Stimulated activated CD4-positive, alpha-beta T cell treated with anti-CD3 and anti-CD28 coated beads, Interleukin-4, amount 100 ng/mL, for 24 hours (primary cell): Measurements from ENCODE around the gene PRKAB1.
"Not testable (repeated sequence)": the region's sequence is repeated elsewhere in the genome, so short reads cannot be mapped to it uniquely, and the experiment has no call there.

Experiments used
- DNase-seq: peaks from one replicate; pipeline ENCODE4 v3.0.0-alpha.2; 2020

The PRKAB1 gene, protein sequence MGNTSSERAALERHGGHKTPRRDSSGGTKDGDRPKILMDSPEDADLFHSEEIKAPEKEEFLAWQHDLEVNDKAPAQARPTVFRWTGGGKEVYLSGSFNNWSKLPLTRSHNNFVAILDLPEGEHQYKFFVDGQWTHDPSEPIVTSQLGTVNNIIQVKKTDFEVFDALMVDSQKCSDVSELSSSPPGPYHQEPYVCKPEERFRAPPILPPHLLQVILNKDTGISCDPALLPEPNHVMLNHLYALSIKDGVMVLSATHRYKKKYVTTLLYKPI

DNA sequence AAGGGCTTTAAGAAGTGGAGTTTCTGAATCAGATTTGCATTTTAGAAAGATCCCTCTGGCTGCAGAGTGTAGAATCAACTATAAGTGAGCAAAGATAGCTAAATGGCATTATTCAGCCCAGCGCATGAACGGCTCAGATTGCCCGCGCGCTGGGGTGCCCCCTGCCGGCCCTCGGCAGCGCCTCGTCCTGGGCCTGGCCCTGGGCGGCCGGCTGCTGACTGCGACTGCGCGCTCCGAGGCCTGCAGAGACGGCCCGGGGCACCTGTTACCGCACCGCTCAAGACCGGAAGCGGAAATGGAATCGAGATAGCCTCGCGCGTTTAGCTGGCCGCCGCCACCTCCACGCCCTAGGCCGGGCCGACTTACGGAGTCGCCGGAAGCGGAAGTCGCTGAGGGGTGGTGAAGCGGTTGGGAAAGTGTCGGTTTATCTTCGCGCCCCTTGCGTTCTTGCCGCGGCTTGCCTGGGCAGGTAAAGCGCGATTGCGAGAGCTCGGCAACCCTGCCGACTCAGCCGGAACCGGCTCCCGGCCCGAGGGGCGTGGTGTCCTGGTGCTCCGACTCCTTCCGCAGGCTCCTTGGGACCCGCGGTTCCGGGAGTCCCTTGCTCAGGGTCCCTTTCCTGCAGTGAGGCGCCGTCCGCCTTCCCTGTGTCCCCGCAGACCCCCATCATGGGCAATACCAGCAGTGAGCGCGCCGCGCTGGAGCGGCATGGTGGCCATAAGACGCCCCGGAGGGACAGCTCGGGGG, at the start of gene PRKAB1:
Gene PRKAB1, plus strand, starts transcription at position 557 of the 747 bp plus-strand sequence. Its CDS starts 112 bp downstream, at position 669.
- peak; percentile 96 for DNase-seq

DNA sequence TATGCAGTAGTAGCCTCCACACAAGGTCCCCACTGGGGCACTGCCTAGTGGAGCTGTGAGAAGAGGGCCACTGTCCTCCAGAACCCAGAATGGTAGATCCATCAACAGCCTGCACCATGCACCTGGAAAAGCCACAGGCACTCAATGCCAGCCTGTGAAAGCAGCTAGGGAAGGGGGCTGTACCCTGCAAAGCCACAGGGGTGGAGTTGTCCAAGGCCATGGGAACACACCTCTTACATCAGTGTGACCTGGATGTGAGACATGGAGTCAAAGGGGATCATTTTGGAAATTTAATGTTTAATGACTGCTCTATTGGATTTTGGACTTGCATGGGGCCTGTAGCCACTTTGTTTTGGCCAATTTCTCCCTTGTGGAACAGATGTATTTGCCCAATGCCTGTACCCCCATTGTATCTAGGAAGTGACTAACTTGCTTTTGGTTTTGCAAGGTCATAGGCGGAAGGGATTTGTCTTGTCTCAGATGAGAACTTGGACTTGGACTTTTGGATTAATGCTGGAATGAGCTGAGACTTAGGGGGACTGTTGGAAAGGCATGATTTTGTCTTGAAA, 49.5 kb upstream of the PRKAB1 start:
- not testable (repeated sequence) for DNase-seq

DNA sequence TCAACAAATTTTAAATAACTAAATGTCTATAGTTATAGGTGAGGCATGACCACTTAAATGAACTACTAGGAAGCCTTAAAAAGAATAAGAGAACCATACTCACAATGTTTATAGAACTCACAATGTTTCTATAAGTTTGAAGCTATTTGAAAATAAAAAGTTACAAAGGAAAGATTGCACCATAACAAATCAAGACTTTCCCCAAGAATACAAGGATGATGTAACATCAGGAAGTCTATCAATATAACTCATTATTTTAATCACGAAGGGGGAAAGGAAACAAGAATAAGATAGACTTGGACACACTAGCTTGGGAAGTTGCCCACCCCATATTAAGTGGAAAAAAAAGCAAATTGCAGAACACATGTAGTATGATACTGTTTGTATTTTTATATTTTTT, 47.4 kb upstream of the PRKAB1 start:
- DNase-seq, result no peak

DNA sequence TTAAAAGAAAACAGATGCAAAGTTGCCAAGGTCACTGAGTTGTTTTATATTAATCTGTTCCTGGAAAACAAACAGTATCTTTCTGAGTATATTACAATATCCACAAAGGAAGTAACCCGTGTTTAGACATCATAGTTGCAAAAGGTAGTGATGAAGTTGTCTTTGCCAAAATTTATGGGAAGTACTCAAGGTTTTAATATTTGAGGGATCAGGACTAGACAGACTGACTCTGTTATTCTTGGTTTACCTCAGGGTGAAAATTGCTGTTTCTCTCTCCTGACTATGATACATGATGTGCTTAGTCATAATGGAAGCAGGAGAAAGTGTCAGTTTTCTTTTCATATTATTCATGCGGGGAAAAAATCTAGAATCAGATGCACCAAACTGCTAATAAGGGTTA, 46.1 kb upstream of the PRKAB1 start:
- DNase-seq, result no peak

DNA sequence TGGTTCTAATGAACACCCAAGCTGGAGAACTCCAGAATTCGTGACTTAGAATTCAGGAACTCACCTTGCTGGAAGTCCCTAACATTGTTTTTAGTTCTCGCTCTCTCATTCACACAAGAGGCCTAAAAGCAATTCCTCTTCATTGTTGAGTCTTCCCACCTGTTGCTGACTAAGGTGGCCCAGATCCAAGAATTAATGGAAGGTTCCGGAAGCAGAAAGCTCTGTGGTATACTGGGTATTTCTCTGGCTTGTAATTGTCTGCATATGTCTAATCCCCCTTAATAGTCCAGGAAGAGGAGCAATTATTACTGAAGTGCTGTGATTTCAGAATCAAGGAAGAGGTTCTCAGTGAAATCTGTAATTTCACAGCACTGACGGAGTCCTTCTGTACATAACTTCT, 43.0 kb upstream of the PRKAB1 start:
- no peak for DNase-seq

DNA sequence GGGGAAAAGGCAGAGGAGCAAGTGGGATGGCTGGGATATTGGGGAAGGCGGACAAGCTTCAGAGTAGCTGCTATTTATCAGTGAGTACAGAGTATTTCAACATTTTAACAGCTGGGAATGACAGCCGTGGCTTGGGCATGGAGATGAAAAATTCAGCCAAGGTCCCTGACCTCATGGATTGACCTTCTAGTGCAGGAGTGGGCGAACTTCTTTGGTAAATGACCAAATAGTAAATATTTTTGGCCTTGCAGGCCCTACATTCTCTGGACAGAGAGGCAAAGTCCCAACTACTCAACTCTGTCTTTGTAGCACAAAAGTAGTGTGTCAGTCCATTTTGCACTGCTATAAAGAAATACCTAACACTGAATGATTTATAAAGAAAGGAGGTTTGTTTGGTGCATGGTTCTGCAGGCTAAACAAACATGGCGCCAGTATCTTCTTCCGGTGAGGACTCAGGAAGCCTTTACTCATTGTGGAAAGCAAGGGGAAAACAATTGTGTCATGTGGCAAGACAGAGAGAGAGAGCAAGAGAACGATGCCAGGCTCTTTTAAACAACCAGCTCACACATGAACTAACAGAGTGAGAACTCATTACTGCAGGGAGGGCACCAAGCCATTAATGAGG, 40.8 kb upstream of the PRKAB1 start:
- DNase-seq, result no peak

DNA sequence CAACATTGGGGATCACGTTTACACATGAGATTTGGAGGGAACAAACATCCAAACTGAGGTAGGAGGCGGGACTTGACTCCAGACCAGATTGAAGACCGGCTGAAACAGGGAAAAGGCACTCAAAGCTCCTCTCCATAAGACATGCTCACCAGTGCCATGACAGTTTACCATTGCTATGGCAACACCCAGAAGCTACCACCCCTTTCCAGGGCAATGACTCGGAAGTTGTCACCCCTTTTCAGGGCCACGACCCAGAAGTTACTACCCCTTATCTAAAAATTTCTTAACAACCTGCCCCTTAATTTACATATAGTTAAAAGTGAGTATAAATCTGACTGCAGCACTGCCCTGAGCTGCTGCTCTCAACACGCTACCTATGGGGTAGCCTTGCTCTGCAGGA, 40.2 kb upstream of the PRKAB1 start:
- DNase-seq, result no peak

DNA sequence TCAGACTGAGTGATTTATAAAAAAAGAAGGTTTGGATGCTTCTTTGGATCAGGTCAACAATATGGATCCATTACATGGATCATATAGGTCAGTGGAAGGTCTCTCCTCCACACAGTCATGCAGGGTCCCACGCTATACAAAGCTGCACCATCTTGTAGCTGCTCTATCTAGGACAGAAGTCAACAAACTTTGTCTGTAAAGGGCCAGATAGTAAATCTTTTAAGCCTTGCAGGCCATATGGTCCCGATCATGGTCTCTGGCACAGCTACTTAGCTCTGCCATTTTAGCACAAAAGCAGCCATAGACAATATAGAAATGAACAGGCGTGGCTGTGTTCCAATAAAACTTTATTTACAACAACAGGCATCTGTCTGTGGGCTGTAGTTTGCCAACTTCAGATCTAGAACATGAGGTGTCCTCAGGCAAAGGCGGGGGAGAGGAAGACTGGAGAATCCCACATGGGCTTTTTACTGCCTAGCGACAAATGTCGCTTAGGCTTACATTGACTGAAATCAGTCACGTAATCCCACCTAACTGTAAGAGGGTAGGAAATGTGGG, 37.6 kb upstream of the PRKAB1 start:
- DNase-seq, result no peak

DNA sequence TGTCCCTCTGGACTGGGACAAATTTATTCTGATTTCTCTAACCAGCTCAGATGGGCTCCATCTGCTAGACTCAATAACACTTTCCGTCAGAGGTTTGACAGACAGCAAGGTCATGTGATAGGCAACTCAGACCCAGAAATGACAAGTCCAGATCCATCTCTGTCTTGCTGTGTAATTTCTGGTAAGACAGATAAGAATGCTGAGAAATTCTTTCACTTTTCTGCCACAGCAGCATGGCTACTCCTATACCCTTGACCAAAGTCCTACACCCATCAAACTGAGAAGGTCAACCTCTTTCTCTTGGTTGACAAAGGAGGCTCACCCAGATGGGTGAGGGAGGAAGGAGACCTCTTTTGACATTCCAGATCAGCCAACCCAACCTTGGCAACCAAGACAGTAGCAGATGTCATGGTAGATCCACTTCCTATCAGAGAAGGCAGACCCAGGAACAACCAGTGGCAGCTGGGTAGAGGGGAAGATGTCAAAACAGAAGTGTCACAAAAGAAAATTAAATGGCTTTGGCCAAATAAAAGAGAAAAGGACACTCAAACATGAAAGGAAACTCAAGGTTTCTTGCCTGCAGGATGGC, 36.9 kb upstream of the PRKAB1 start:
- no peak for DNase-seq

DNA sequence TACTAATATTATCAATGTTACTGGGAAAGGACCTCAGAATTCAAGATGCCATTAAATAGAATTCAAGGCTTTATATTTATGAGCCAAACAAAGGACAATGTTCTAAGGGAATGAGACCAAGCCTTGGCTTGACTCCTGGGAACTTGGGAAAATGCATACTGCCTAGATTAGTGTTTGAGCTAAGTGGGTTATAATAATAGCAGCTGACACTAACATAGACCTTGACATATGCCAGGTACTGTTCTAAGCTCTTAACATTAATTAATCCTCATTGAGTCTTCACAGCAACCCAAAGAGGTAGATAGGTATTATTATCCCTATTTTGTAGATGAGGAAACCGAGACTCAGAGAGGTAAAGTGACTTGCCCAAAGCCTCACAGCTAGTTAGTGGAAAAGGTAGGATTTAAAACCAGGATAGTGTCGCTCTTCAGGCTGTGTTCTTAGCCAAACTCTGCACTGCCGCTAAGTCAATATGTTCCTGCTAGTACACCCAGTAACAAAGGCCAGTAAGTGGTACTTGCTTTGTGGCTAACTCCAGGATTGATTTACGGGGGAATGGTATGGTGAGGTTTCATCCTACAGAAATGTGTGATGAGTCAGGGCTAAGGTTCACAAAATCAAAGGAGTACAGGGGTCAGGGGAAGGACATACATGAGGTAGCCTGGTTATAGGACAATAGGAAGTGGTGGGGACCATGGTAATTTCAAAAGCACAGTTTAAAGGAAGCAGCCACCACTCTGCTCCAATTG, 35.8 kb upstream of the PRKAB1 start:
- DNase-seq, result no peak

DNA sequence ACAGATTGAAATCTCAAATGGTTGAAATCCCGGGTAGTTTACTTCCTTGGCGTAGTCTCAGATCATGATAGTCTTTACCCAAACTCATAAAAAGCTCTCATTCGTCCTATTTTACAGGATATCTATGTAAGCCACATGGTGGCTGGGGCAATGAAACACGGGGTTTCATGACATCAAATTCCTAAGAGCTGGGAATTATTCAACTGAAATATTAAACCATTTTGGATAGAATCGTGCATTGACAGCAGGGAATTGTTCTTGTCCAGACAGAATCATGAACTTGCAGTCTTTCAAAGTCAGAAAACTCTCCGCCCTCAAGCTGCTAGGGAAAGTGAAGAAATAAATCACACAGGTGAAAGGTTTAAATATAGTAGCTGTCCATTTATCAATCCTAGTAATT, 33.2 kb upstream of the PRKAB1 start:
- no peak for DNase-seq

DNA sequence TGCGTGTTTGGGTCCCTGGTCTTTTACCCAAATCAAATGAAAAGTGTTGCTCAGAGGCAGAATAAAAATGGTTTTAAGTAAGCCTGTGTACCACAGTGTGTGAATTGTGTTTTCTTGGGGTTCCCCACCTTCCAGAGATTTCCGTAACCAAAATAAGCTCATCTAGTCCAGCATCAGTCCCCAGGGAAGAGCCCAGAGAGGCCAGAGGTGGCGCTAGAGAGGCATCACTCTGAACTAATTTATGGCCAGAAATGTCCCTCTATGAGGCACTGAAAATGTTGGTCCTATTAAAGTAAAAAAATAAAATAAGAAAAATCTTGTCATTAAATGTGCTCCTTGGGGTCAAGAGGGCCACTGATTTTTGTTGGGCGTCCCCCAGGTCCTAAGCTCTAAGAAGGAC, 24.9 kb upstream of the PRKAB1 start:
- no peak for DNase-seq

DNA sequence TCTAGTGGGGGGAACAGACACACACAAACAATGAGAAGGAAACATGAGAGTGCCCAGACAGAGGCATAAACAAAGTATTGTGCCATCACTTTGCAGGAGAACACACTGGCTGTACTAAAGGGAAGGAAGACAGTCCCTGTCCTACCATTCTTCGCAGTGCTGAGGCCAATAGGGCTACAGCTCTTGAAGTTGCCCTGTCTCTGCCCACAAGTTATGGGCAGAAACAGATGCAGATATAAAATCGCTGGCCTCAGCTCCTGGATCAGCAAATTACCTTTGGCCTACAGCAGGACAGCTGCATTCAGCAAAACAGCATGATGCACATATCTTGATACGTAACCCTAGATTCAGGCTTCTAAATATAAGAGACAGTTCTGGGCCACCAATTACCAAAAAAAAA, 23.0 kb upstream of the PRKAB1 start:
- DNase-seq, result no peak

DNA sequence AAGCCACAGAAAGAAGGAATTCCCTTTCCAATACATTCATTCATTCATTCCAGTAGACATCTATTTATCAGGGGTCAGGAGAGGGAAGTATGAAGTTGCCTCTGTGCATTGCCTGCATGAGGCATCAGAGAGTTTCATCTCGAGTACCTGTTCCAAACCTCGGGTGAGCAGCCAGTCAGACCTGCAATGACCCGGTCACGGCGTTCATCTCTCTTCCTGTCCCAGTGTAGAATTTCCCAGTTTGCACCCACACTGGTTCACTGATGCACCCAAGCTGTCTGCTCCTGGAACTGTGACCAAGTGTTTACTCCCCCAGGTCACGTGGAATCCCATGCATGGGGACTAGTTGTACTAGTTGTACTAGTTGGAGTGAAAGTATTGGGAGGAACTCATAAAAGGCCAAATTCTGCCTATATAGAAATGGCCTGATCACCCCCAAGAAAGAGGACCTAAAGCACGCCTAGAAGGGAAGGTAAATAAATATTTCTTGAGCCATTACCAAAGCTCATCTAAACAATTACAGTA, 22.3 kb upstream of the PRKAB1 start:
- no peak for DNase-seq

DNA sequence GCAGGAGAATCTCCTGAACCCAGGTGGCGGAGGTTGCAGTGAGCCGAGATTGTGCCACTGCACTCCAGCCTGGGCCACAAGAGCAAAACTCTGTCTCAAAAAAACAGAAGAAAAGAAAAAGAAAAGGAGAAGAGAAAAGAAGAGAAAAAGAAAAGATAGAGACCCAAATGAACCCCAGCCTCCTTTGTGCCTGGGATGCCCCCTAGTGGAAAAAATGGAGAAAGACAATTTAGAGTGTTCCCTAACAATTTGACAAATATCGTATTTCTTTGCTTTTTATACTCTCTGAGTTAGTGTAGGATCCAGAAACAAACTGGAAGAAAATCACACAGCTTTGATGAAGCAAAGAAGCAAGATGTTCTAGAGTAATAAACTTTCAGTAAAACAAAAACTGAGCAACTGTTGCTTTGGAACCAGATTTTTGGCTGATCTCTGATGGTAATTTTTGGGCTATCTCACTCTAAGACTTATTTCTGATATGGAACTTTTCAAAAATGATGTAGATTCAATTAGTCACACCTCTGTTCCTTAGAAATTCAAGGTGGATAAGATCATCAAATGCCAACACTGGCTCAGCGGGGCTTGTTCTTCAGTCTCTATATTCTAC, 18.6 kb upstream of the PRKAB1 start:
- DNase-seq, result no peak

DNA sequence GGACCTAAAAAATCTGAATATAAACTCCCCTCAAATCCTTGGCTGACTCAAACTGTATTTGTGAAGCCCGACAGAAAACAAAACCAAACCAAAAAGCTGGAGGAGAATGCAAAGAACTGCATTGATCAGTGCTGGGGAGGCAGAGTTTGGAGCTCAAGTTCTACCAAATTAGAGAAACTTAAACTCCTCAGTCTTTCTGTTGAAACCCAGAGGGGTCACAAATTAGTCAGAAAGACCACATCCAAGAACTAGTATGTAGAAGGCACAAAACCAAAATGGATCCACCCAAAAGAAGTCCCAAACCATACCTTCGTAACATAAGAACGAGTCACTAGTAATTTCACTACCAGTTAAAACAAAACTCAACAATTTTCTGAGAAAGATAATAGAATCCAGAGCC, 15.3 kb upstream of the PRKAB1 start:
- DNase-seq, result no peak

DNA sequence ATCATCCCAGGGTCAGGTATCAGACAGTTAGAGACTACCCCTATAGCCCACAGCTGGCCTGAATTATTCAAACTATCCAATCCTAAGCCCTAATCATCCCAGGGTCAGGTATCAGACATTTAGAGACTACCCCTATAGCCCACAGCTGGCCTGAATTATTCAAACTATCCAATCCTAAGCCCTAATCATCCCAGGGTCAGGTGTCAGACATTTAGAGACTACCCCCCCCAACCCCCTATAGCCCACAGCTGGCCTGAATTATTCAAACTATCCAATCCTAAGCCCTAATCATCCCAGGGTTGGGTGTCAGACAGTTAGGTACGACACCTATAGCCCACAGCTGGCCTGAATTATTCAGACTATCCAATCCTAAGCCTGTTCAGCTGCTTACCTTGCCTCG, 10.9 kb upstream of the PRKAB1 start:
- not testable (repeated sequence) for DNase-seq

DNA sequence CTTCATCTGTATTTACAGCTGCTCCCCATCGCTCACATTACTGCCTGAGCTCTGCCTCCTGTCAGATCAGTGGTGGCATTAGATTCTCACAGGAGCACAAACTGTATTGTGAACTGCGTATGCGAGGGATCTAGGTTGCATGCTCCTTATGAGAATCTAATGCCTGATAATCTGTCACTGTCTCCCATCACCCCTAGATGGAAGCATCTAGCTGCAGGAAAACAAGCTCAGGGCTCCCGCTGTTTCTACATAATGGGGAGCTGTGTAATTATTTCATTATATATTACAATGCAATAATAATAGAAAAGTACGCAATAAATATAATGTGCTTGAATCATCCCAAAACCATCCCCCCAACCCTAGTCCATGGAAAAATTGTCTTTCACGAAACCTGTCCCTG, 9.8 kb upstream of the PRKAB1 start:
- DNase-seq, result not testable (repeated sequence)

DNA sequence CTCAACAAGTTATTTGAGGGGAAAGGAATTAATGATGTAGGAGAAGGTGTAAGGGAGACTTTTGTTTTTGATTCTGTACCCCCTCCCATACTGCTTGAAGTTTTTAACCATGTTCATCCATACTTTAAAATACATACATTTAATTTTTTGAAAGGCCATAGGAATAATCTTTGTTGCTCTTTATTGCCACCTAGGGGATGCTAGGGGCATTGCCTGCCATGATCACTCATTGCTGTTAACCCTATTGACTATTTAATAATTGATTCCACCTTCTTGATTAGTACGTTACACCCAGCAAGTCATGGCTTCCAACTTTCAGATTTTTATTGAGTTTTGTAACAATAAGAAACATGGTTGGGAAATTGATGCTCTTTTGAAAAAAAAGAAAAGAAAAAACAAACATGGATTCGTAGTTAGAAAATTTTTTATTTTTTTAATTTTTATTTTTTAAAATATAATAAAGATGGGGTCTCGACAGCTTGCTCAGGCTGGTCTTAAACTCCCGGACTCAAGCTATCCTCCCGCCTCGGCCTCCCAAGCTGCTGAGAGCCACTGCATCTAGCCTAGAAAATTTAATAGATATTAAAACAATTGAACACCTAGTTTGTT, 8.5 kb upstream of the PRKAB1 start:
- DNase-seq, result peak; percentile 47

DNA sequence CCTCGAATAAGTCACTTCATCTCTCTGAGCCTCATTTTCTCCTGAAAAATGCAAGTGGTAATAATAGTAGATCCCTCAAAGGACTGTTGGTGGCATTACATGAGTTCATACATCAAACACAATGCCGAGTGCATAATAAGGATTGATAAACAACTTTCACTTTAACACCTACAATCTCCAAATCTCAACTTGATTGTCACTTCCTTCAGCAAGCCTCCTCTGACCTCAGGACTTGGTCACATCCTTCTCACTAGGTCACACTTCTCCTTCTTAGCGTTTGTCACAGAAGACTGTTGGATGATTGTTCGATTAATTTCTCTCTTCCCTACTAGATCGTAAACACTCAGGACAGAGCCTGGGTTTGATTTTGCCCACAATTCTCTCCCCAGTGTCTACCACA, 7.9 kb upstream of the PRKAB1 start:
- no peak for DNase-seq

DNA sequence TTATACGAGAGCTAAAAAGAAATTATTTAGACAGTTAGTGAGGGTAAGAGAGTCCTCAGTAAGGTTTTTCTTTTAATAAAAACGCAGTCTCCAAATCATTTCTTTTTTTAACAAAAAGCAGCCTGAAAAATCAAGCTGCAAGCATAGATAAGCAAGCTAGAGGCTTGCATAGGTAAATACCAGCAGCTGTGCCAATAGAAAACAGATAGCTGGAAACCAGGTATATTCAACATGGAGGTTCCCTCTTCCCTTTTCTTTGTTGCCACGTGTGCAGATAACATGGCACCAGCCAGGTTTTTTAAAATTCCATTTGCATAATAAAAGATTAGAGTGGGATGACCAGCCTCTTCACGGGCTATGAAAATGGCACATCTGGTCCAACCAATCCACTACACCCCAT, 6.1 kb upstream of the PRKAB1 start:
- no peak for DNase-seq
